OCI-LY3 (cell line): ENCODE results near the gene SNX13.
"Not testable (repeated sequence)": the region's sequence is repeated elsewhere in the genome, so short reads cannot be mapped to it uniquely, and the experiment has no call there.

Source experiments
- EZH2phosphoT487 ChIP-seq: fragments of 200-600 bp; shearing (Covaris generic); IDR thresholded peaks from 2 replicates; pipeline ENCODE4 v1.6.1; 2018; ENCODE audit warnings: antibody characterized with exemption, mixed run types, low read depth
- TF ChIP-seq, protein P1 (sequence below): fragments of 200-600, 300-600 bp; sonication (generic); IDR thresholded peaks from 2 replicates; pipeline ENCODE4 v1.5.1; 2014; ENCODE audit warnings: antibody characterized with exemption, low read length, low read depth

DNA sequence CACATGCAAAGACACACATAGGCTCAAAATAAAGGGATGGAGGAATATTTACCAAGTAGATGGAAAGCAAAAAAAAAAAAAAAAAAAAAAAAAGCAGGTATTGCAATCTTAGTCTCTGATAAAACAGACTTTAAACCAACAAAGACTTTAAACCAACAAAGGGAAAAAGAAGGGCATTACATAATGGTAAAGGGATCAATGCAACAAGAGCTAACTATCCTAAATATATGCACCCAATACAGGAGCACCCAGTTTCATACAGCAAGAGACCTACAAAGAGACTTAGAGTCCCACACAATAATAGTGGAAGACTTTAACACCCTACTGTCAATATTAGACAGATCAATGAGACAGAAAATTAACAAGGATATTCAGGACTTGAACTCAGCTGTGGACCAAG lies 131.1 kb downstream of the SNX13 start:
- TF ChIP-seq, protein P1, sequence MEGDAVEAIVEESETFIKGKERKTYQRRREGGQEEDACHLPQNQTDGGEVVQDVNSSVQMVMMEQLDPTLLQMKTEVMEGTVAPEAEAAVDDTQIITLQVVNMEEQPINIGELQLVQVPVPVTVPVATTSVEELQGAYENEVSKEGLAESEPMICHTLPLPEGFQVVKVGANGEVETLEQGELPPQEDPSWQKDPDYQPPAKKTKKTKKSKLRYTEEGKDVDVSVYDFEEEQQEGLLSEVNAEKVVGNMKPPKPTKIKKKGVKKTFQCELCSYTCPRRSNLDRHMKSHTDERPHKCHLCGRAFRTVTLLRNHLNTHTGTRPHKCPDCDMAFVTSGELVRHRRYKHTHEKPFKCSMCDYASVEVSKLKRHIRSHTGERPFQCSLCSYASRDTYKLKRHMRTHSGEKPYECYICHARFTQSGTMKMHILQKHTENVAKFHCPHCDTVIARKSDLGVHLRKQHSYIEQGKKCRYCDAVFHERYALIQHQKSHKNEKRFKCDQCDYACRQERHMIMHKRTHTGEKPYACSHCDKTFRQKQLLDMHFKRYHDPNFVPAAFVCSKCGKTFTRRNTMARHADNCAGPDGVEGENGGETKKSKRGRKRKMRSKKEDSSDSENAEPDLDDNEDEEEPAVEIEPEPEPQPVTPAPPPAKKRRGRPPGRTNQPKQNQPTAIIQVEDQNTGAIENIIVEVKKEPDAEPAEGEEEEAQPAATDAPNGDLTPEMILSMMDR: not testable (repeated sequence)
- not testable (repeated sequence) for TF ChIP-seq EZH2phosphoT487
